ENCODE measurements around the gene GJB6.

The GJB6 gene

GRCh38 chr13:20227288-20227687, 4.8 kb downstream of the GJB6 start:
- no peak for DNase-seq (ENCODE audit: low read depth)

GRCh38 chr13:20222553-20222952, 9.6 kb downstream of the GJB6 start:
- DNase-seq (ENCODE audit: low read depth), result no peak

GRCh38 chr13:20221772-20222171, 10.3 kb downstream of the GJB6 start:
- DNase-seq (ENCODE audit: low read depth), result no peak

GRCh38 chr13:20219577-20219976, 12.5 kb downstream of the GJB6 start:
- no peak for DNase-seq (ENCODE audit: low read depth)

DNA sequence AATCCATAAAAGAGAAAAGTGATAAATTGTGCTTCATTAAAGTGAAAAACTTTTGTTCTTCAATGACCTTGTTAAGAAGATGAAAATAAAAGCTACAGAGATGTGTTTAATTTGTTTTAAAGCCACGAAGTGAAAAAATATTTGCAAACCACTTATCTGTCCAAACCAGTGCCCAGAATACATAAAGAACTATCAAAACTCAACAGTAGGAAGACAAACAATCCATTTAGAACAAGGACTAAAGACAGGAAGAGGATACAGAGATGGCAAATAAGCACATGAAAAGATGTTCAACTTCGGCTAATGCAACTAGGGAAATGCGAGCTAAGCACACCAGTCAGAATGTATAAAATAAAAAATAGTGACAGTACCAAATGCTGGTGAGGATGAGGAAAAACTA, 15.0 kb downstream of the GJB6 start:
- no peak for DNase-seq (ENCODE audit: low read depth)

- no peak for DNase-seq (ENCODE audit: low read depth)
Observed at GRCh38 chr13:20209948-20210347, 22.2 kb downstream of the GJB6 start.

GRCh38 chr13:20206698-20207235, 25.4 kb downstream of the GJB6 start:
- DNase-seq (ENCODE audit: low read depth), result no peak

GRCh38 chr13:20206065-20206697, 25.9 kb downstream of the GJB6 start:
- DNase-seq (ENCODE audit: low read depth), result no peak

DNA sequence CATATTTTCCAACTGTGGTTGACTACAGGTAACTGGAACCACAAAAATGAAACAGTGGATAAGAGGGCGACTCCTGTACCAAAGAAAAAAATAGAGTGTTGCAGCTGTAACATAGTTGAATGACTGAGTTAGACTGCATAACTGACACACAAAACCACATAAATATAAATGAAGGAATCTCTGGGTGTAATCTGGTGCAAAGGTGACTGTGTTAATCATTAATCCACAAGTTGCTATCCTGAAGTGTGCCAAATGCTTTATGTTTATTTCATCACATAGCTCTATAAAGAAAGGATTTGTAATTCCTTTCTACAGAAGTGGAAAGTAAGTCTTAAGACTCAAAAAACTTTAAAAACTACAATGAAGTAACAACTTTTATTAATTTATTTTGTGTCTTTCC, 33.3 kb downstream of the GJB6 start:
- no peak for DNase-seq (ENCODE audit: low read depth)

GRCh38 chr13:20197361-20197834, 34.7 kb downstream of the GJB6 start:
- DNase-seq (ENCODE audit: low read depth), result no peak

- no peak for DNase-seq (ENCODE audit: low read depth)
Observed at GRCh38 chr13:20195801-20196200, 36.3 kb downstream of the GJB6 start.

GRCh38 chr13:20193907-20194631, 38.0 kb downstream of the GJB6 start:
- no peak for DNase-seq (ENCODE audit: low read depth)

- DNase-seq (ENCODE audit: low read depth), result no peak
Observed at GRCh38 chr13:20193162-20193906, 38.8 kb downstream of the GJB6 start.

GRCh38 chr13:20192836-20193161, 39.3 kb downstream of the GJB6 start, which contains the start of gene GJB2:
Gene GJB2, minus strand, starts transcription at chr13:20192938. Its CDS starts 3,357 bp downstream, at chr13:20189581.
- no peak for DNase-seq (ENCODE audit: low read depth)

DNA sequence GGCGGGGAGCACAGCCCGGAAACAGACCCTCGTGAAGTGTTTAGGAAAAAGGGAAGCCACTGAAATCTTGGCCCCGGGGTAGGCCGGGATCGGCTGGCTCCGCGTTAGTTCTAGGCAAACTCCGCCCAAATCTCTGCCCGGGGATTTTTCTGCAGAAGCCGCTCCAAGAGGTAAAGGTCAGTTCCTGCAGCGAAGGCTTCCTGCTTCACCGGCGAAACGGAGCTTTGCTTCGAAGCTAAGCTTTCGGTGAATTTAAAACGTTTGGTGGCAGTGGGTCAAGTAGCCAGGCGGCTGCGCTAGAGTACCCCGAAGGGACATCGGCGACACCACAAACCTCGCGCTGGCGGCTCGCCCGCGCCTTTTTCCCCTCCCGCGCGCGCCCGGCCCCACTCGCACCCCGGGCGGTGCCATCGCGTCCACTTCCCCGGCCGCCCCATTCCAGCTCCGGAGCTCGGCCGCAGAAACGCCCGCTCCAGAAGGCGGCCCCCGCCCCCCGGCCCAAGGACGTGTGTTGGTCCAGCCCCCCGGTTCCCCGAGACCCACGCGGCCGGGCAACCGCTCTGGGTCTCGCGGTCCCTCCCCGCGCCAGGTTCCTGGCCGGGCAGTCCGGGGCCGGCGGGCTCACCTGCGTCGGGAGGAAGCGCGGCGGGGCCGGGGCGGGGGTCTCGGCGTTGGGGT, 39.8 kb downstream of the GJB6 start:
- DNase-seq (ENCODE audit: low read depth), result no peak

GRCh38 chr13:20191311-20192157, 40.6 kb downstream of the GJB6 start:
- DNase-seq (ENCODE audit: low read depth), result no peak

GRCh38 chr13:20190481-20191310, 41.4 kb downstream of the GJB6 start:
- DNase-seq (ENCODE audit: low read depth), result no peak

DNA sequence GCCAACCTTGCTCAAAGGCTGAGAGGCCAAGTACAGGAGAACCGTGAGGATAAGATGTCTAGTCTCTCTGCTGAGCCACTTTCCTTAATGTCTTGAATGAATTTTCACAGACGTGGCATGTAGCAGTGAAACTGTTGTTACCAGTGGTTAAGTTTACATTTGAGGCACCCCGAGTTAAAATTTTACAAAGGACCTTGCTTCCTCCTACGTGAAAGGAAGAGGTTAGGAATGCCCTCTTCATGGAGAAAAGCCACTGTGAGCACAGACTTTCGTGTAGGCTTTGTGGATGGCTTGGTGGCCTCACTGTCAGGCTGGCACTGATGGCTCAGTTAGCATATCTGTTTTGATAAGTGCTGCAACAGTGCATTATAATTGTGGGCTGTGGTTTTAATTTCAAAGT, 42.0 kb downstream of the GJB6 start:
- DNase-seq (ENCODE audit: low read depth), result no peak

GRCh38 chr13:20188667-20189553, 43.2 kb downstream of the GJB6 start:
- no peak for DNase-seq (ENCODE audit: low read depth)
